ENCODE measurements around the gene LSM6.

The LSM6 gene

GRCh38 chr4:146175541-146176453 lies at the start of gene LSM6:
Gene LSM6 (plus strand): TSS chr4:146175718. CDS start chr4:146182922, 7,204 bp downstream.
- in situ Hi-C loops (cut with MboI; ENCODE audit: low sequenced_read_pairs): no loop called here

GRCh38 chr4:146132445-146132844 lies 43.1 kb upstream of the LSM6 start:
- in situ Hi-C loops (cut with MboI; ENCODE audit: low sequenced_read_pairs): no loop called here

DNA sequence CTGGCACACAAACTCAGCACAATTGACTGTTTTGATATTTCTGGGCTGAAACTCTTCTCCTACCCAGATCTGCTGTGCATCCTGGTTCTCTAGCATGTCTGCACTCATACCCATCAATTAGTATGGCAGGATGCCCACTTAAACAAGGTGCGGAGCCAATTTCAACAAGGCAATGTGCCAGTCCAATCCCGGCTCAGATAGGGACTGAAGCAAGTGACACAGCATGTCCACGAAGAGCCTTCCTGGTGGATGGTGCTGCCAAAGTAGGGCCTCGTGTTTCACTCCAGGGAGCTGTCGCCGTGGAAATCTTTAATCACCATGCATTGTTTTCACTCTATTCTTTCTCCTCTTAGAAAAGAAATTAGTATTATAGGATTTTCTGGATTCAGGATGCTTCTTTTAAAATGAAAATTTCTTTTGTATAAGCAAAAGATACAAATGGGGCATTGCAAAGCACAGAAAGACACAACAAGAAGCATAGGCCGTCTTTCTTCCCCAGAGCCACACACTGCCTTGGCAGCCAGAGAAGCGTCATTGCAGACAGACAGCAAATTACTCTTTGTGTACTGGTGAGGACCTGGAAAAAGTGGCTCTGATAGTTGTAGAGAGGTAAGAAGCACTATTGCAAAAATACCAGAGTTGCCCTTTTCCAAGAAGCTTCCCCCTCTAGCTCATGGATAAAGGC lies 40.6 kb upstream of the LSM6 start:
- in situ Hi-C loops (cut with MboI; ENCODE audit: low sequenced_read_pairs): no loop called here

GRCh38 chr4:146135941-146136340 lies 39.6 kb upstream of the LSM6 start:
- in situ Hi-C loops (cut with MboI; ENCODE audit: low sequenced_read_pairs): no loop called here

DNA sequence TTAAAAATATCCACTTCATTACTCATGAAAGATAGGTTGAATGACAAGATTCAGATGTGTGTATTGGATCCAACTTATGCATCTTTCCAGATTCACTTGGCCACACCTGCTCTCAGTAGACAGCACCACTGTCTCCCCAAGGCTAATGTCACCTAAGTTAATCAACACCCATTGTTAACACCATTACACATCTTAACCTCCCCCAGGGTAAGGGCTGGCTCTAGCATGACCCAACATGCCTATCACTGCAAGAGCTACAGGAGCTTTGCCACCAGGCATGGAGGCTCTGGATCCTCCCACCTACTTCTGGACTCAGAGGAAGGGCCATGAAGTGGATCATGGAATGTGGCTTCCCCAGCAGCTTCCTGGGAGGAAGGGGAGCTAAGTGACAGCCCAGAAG lies 32.8 kb upstream of the LSM6 start:
- in situ Hi-C loops (cut with MboI; ENCODE audit: low sequenced_read_pairs): no loop called here

DNA sequence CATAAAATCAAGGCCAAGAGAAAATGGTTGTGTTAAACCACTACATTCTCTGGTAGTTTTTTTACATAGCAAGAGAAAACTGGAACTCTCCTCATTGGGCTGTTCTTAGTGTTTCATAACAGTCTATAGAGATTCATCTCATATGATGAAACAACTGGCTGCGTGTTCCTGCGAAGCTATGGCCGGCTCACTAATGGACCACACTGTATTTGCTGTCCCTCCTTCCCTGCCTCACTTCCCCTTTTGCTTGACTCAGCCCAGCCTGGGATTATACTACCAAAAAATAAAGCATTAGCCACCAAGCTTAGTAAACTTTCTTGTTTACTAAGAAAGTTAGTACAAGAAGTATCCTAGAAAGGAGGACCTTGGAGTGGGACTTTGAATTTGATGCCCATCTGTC lies 31.6 kb upstream of the LSM6 start:
- in situ Hi-C loops (cut with MboI; ENCODE audit: low sequenced_read_pairs): no loop called here

GRCh38 chr4:146146918-146147317 lies 28.6 kb upstream of the LSM6 start:
- in situ Hi-C loops (cut with MboI; ENCODE audit: low sequenced_read_pairs): no loop called here

DNA sequence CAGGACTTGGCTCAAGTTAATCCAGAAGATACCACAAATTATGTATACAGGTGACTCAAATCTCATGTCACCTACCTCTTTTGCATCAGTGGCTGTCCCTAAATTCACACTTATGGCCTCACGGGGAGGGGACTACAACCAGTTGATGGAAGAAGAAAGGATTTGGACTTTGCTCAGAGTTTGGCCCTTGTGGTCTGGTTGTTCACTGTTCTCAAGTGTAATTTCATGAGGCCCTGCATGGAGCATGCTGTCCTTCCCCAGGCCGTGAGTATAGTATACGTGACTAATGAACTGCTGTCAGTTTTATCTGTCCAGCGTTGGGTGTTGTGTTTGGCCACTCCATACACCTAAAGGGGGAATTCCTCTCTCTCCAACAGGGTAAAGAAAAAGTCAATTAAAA lies 27.5 kb upstream of the LSM6 start:
- in situ Hi-C loops (cut with MboI; ENCODE audit: low sequenced_read_pairs): no loop called here

- in situ Hi-C loops (cut with MboI; ENCODE audit: low sequenced_read_pairs): no loop called here
Observed at GRCh38 chr4:146154057-146154456, 21.5 kb upstream of the LSM6 start.

GRCh38 chr4:146155152-146155724 lies 20.3 kb upstream of the LSM6 start:
- in situ Hi-C loops (cut with MboI; ENCODE audit: low sequenced_read_pairs): no loop called here

DNA sequence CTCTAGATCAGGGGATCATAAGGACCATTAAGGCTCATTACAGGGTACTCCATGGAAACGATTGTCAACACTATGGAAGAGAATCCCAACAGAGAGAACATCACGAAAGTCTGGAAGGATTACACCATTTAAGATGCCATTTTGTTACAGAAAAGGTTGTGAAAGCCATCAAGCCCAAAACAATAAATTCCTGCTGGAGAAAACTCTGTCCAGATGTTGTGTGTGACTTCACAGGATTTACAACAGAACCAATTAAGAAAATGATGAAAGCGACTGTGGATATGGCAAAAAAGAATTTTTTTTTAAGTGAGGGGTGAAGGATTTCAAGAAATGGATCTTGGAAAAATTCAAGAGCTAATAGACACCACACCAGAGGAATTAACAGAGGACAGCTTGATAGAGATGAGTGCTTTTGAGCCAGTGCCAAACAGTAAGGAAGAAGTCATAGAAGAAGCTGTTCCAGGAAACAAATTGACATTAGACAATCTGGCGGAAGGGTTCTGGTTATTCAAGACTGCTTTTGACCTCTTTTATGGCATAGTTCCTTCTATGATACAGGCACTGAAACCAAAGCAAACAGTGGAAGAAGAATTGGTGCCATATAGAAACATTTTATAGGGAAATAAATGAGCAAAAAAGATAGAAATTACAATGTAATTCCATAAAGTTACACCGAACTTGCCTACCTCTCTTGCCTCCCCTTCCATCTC lies 17.3 kb upstream of the LSM6 start:
- in situ Hi-C loops (cut with MboI; ENCODE audit: low sequenced_read_pairs): no loop called here

- in situ Hi-C loops (cut with MboI; ENCODE audit: low sequenced_read_pairs): no loop called here
Observed at GRCh38 chr4:146159384-146160058, 16.0 kb upstream of the LSM6 start.

- in situ Hi-C loops (cut with MboI; ENCODE audit: low sequenced_read_pairs): no loop called here
Observed at GRCh38 chr4:146161243-146161642, 14.3 kb upstream of the LSM6 start.

- in situ Hi-C loops (cut with MboI; ENCODE audit: low sequenced_read_pairs): no loop called here
Observed at GRCh38 chr4:146165221-146165620, 10.3 kb upstream of the LSM6 start.

- in situ Hi-C loops (cut with MboI; ENCODE audit: low sequenced_read_pairs): no loop called here
Observed at GRCh38 chr4:146165840-146166239, 9.7 kb upstream of the LSM6 start.

- in situ Hi-C loops (cut with MboI; ENCODE audit: low sequenced_read_pairs): no loop called here
Observed at GRCh38 chr4:146170149-146170548, 5.4 kb upstream of the LSM6 start.

- in situ Hi-C loops (cut with MboI; ENCODE audit: low sequenced_read_pairs): no loop called here
Observed at GRCh38 chr4:146176891-146177290, 1.4 kb downstream of the LSM6 start.

- in situ Hi-C loops (cut with MboI; ENCODE audit: low sequenced_read_pairs): no loop called here
Observed at GRCh38 chr4:146178126-146178525, 2.6 kb downstream of the LSM6 start.

GRCh38 chr4:146179784-146180370 lies 4.4 kb downstream of the LSM6 start:
- in situ Hi-C loops (cut with MboI; ENCODE audit: low sequenced_read_pairs): no loop called here

DNA sequence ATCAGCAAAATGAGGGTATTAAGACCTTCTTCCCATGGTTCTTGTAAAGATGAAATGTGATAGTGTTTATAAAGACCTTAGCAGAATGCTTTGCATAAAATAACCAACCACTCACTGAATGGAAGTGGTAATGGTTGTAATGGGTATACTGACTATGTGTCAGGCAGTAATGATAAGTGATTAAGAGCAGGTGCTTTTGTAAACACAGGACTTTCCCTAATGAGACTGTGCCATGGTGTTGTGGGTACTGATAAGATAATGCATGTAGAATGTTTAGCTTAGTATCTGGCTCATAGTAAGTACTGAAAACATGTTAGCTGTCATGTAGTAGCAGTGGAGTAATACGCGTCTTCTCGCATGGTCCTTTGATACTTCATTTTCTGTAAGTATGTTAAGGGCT lies 6.9 kb downstream of the LSM6 start:
- in situ Hi-C loops (cut with MboI; ENCODE audit: low sequenced_read_pairs): no loop called here

Data from hTERT RPE-1 (cell line).